Kidney epithelial cell (primary cell): ENCODE measurements around the gene LRP5. TPM values are rescaled to one million over a fixed set of nuclear protein-coding genes. Genes with fewer than 3 reads are reported as not detected.

Experiments
- DNase-seq: peaks from one replicate; pipeline ENCODE4 v3.0.0-alpha.2; 2010; ENCODE audit warnings: low read depth
- H3K27me3 ChIP-seq: 2 replicates; pipeline ENCODE4 v1.6.0; 2011; ENCODE audit warnings: low read length; ENCODE audit not compliant: control insufficient read depth, insufficient read depth
- H3K36me3 ChIP-seq: 2 replicates; pipeline ENCODE4 v1.5.1; 2011; ENCODE audit warnings: low read length; ENCODE audit not compliant: control insufficient read depth, insufficient read depth
- H3K4me3 ChIP-seq: 2 replicates; pipeline ENCODE4 v1.5.1; 2011; ENCODE audit warnings: low read depth, mild to moderate bottlenecking, control low read depth, low read length
- total RNA-seq: library from RNA; depleted of rRNA; stranded (reverse); fragments of >200 nt; gene quantifications from 2 replicates; pipeline ENCODE4 v1.2.3, GENCODE V29; 2015
- TF ChIP-seq, protein P1 (sequence below): IDR thresholded peaks from 2 replicates; pipeline ENCODE4 v1.5.1; 2011; ENCODE audit warnings: mild to moderate bottlenecking, moderate library complexity, low read length, control low read depth, inconsistent platforms; ENCODE audit not compliant: insufficient read depth, poor library complexity, severe bottlenecking

The LRP5 gene
- total RNA-seq, 1 donor from 2014 or later, result 31.6 TPM

GRCh38 chr11:68311160-68312116 is 953 bp upstream of the LRP5 start:
- DNase-seq, result no peak
- Histone ChIP-seq H3K36me3 (no peaks in the 10 kb centered on the region), H3K4me3 (no peak overlapping the region), H3K27me3 (no peaks in the 10 kb centered on the region)
- TF ChIP-seq, protein P1, sequence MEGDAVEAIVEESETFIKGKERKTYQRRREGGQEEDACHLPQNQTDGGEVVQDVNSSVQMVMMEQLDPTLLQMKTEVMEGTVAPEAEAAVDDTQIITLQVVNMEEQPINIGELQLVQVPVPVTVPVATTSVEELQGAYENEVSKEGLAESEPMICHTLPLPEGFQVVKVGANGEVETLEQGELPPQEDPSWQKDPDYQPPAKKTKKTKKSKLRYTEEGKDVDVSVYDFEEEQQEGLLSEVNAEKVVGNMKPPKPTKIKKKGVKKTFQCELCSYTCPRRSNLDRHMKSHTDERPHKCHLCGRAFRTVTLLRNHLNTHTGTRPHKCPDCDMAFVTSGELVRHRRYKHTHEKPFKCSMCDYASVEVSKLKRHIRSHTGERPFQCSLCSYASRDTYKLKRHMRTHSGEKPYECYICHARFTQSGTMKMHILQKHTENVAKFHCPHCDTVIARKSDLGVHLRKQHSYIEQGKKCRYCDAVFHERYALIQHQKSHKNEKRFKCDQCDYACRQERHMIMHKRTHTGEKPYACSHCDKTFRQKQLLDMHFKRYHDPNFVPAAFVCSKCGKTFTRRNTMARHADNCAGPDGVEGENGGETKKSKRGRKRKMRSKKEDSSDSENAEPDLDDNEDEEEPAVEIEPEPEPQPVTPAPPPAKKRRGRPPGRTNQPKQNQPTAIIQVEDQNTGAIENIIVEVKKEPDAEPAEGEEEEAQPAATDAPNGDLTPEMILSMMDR, result no peak

GRCh38 chr11:68312780-68313573 is 586 bp downstream of the LRP5 start:
- H3K27me3 ChIP-seq, result no peaks in the 10 kb centered on the region
- no peak for DNase-seq
- no peaks in the 10 kb centered on the region for H3K36me3 ChIP-seq
- TF ChIP-seq, protein P1, result no peak
- peak overlapping the region; percentile 51 for H3K4me3 ChIP-seq

DNA sequence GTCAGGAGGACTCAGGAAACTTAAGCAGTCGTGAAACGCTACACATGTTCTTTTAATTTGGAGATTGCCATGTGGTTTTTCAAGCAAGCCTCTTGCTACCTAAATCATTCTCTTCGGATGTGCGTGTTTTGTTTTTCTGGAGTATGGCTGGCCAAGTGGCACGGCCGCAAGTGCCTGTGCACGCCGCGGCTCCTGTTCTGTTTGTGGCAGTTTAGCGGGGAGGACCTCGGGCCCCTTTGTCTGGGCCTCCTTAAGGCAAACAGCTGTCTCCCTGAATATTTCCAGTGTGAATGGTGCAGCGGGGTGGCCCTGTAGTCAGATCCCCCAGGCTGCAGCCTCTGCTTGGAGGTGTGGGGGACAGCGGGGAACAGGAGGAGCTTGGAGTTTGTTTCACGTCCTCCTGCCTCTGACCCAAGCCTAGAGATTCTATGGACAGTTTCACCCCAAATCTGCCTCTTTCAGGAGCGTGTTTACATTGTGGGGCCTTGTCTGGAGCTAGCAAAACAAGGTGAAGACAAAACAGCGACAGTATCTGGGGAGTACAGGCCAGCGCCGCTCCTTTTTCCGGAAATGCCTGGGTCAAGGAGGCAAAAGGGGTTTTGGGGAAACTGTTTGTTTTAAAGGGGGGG is 1.3 kb downstream of the LRP5 start:
- no peaks in the 10 kb centered on the region for H3K36me3 ChIP-seq
- H3K27me3 ChIP-seq, result no peaks in the 10 kb centered on the region
- DNase-seq, result no peak
- H3K4me3 ChIP-seq, result peak overlapping the region; percentile 51
- TF ChIP-seq, protein P1, result no peak

GRCh38 chr11:68314203-68315170 is 2.1 kb downstream of the LRP5 start:
- peak overlapping the region; percentile 51 for H3K4me3 ChIP-seq
- H3K36me3 ChIP-seq, result no peaks in the 10 kb centered on the region
- H3K27me3 ChIP-seq, result no peaks in the 10 kb centered on the region
- DNase-seq, result no peak
- TF ChIP-seq, protein P1, result no peak
